SK-N-SH treated with all-trans-retinoic acid at 6 μM for 48 hours (cell line): Measurements from ENCODE around the gene RGS21.

Experiments
- ATAC-seq: fragments of 200-7000 bp; cut with Tn5 transposase; 3 replicates; pipeline ENCODE4 v1.9.1; 2020; ENCODE audit warnings: mild to moderate bottlenecking, moderate library complexity
- ARNTL ChIP-seq: fragments of 450-650 bp; formaldehyde crosslinking; IDR thresholded peaks from 2 replicates; pipeline ENCODE4 v1.5.0; 2020; ENCODE audit warnings: low read depth, mild to moderate bottlenecking, moderate library complexity, borderline replicate concordance
- BACH2 ChIP-seq: fragments of 250-450 bp; sonication (Bioruptor Pico); IDR thresholded peaks from 2 replicates; pipeline ENCODE4 v1.9.0; 2021; ENCODE audit warnings: mild to moderate bottlenecking, borderline replicate concordance
- CSDC2 ChIP-seq: fragments of 250-450 bp; sonication (Bioruptor Pico); IDR thresholded peaks from 2 replicates; pipeline ENCODE4 v1.5.0; 2020; ENCODE audit warnings: mild to moderate bottlenecking, moderate library complexity
- ESRRG ChIP-seq: fragments of 250-450 bp; sonication (Bioruptor Pico); IDR thresholded peaks from 2 replicates; pipeline ENCODE4 v1.6.1; 2021; ENCODE audit warnings: mild to moderate bottlenecking
- GLIS3 ChIP-seq: fragments of 250-450 bp; sonication (Bioruptor Pico); IDR thresholded peaks from 2 replicates; pipeline ENCODE4 v1.5.0; 2020; ENCODE audit warnings: mild to moderate bottlenecking, moderate library complexity
- ISL1 ChIP-seq: fragments of 250-450 bp; sonication (Bioruptor Pico); IDR thresholded peaks from 2 replicates; pipeline ENCODE4 v2.1.2; 2022; ENCODE audit warnings: mild to moderate bottlenecking, moderate library complexity
- OSR1 ChIP-seq: fragments of 250-450 bp; sonication (Bioruptor Pico); IDR thresholded peaks from 2 replicates; pipeline ENCODE4 v1.8.0; 2022; ENCODE audit warnings: moderate library complexity, mild to moderate bottlenecking, inconsistent platforms
- PPARA ChIP-seq: fragments of 250-450 bp; sonication (Bioruptor Pico); IDR thresholded peaks from 2 replicates; pipeline ENCODE4 v1.5.0; 2020; ENCODE audit warnings: mild to moderate bottlenecking, borderline replicate concordance
- RARB ChIP-seq: fragments of 250-450 bp; sonication (Bioruptor Pico); IDR thresholded peaks from 2 replicates; pipeline ENCODE4 v1.8.0; 2021; ENCODE audit warnings: mild to moderate bottlenecking, moderate library complexity
- SNAI2 ChIP-seq: fragments of 250-450 bp; sonication (Bioruptor Pico); IDR thresholded peaks from 2 replicates; pipeline ENCODE4 v1.5.0; 2020; ENCODE audit warnings: mild to moderate bottlenecking, moderate library complexity
- TCF4 ChIP-seq: fragments of 250-450 bp; sonication (Bioruptor Pico); IDR thresholded peaks from 2 replicates; pipeline ENCODE4 v1.8.0; 2021; ENCODE audit warnings: mild to moderate bottlenecking, moderate library complexity, borderline replicate concordance
- TOX ChIP-seq: fragments of 250-450 bp; sonication (Bioruptor Pico); IDR thresholded peaks from 2 replicates; pipeline ENCODE4 v1.8.0; 2021; ENCODE audit warnings: mild to moderate bottlenecking, moderate library complexity, borderline replicate concordance
- ZC3H10 ChIP-seq: fragments of 250-450 bp; sonication (Bioruptor Pico); IDR thresholded peaks from 2 replicates; pipeline ENCODE4 v1.5.1; 2021; ENCODE audit warnings: mild to moderate bottlenecking, moderate library complexity
- ZFP3 ChIP-seq: fragments of 250-450 bp; sonication (Bioruptor Pico); IDR thresholded peaks from 2 replicates; pipeline ENCODE4 v1.5.0; 2020; ENCODE audit warnings: mild to moderate bottlenecking, moderate library complexity
- ZFP30 ChIP-seq: fragments of 450-650 bp; formaldehyde crosslinking; IDR thresholded peaks from 2 replicates; pipeline ENCODE4 v1.5.0; 2022; ENCODE audit warnings: mild to moderate bottlenecking, moderate library complexity
- ZNF565 ChIP-seq: fragments of 450-650 bp; formaldehyde crosslinking; conservative IDR thresholded peaks from 2 replicates; pipeline ENCODE4 v1.5.0; 2020; ENCODE audit warnings: low read depth, mild to moderate bottlenecking, moderate library complexity
- ZNF70 ChIP-seq: fragments of 450-650 bp; formaldehyde crosslinking; IDR thresholded peaks from 2 replicates; pipeline ENCODE4 v1.5.0; 2020; ENCODE audit warnings: mild to moderate bottlenecking, moderate library complexity
- ZNF8 ChIP-seq: fragments of 450-650 bp; formaldehyde crosslinking; IDR thresholded peaks from 2 replicates; pipeline ENCODE4 v1.5.0; 2020; ENCODE audit warnings: mild to moderate bottlenecking, moderate library complexity
- TF ChIP-seq, protein P1 (sequence below): fragments of 250-450 bp; sonication (Bioruptor Pico); IDR thresholded peaks from 2 replicates; pipeline ENCODE4 v1.8.0; 2021; ENCODE audit warnings: low read depth, mild to moderate bottlenecking, moderate library complexity, borderline replicate concordance
- TF ChIP-seq, protein P2 (sequence below): fragments of 250-450 bp; sonication (Bioruptor Pico); IDR thresholded peaks from 2 replicates; pipeline ENCODE4 v1.5.1; 2021; ENCODE audit warnings: mild to moderate bottlenecking, moderate library complexity
- TF ChIP-seq, protein P3 (sequence below): fragments of 250-450 bp; sonication (Bioruptor Pico); IDR thresholded peaks from 2 replicates; pipeline ENCODE4 v1.5.0; 2020; ENCODE audit warnings: mild to moderate bottlenecking, moderate library complexity
- TF ChIP-seq, protein P4 (sequence below): fragments of 250-450 bp; sonication (Bioruptor Pico); IDR thresholded peaks from 2 replicates; pipeline ENCODE4 v1.8.0; 2020; ENCODE audit warnings: mild to moderate bottlenecking, moderate library complexity, borderline replicate concordance
- TF ChIP-seq, protein P5 (sequence below): fragments of 250-450 bp; sonication (Bioruptor Pico); IDR thresholded peaks from 2 replicates; pipeline ENCODE4 v1.5.1; 2020; ENCODE audit warnings: low read depth, mild to moderate bottlenecking, moderate library complexity

Gene RGS21

DNA sequence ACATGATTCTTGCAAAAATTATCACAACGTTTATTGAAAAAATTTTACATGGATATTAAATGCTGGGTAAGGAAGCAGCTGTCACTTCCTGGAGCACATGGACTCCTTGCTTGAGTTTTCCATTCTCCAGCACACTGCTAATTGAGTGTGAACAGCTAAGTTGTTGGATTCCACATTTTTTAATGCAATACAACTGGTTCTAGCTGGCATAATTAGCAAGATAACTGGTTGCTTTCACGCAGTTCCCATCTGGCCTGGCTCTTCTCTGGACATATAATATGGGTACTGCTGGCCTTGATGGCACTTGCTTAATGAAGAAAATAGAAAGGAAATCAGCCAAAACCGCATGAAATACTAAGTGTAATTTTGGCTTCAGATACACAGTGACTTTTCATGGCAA is 26.6 kb downstream of the RGS21 start:
- ATAC-seq = no peak
- TF ChIP-seq TCF4 (no peak), ZFP30 (CRISPR knock-in tag) (no peak), TOX (no peak), ISL1 (no peak), BACH2 (CRISPR knock-in tag) (no peak), ZFP3 (CRISPR knock-in tag) (no peak), ZNF565 (CRISPR knock-in tag) (no peak), GLIS3 (CRISPR knock-in tag) (no peak), RARB (CRISPR knock-in tag) (no peak), ZNF70 (CRISPR knock-in tag) (no peak), ZC3H10 (CRISPR knock-in tag) (no peak)
- TF ChIP-seq, protein P1, sequence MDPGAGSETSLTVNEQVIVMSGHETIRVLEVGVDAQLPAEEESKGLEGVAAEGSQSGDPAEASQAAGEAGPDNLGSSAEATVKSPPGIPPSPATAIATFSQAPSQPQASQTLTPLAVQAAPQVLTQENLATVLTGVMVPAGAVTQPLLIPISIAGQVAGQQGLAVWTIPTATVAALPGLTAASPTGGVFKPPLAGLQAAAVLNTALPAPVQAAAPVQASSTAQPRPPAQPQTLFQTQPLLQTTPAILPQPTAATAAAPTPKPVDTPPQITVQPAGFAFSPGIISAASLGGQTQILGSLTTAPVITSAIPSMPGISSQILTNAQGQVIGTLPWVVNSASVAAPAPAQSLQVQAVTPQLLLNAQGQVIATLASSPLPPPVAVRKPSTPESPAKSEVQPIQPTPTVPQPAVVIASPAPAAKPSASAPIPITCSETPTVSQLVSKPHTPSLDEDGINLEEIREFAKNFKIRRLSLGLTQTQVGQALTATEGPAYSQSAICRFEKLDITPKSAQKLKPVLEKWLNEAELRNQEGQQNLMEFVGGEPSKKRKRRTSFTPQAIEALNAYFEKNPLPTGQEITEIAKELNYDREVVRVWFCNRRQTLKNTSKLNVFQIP (CRISPR knock-in tag) = no peak

DNA sequence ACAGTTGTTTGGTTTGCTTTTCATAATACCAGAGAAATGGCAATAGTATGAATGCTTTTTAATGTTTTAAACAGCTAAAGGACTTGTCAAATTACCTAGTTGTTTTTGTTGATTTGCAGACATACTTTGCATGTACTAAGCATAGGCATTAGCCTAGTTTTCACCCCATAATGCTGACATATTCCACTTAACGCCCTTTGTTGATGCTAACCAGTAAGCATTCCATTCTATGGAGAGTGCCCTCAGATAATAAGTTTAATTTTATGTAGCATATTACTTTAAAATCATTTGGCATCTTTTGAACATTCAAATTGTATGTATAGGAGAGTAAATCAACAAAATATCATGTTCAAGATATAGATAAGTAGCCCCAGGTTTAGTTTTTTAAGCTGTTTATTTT is 32.5 kb downstream of the RGS21 start:
- ATAC-seq = no peak
- no peak for TF ChIP-seq ZNF8

DNA sequence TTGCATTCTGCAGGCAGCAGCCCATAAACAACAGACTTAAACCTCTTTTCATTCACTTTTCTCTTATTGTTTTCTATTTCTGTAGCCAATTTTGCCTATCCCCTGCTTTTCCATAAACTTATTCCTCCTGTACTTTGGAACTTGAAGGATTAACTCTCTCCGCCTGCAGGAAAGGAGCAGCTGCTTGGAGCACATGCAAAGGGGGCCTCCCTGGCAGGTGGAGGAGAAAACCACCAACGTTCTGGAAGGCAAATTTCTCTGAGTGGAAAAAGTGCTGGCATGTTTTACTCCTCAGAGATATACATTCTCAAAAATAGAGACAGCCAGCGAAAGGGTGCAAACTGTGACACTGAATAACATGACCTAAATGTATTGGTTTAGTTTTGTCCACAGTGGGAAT is 33.6 kb downstream of the RGS21 start:
- ATAC-seq = no peak
- TF ChIP-seq, protein P2, sequence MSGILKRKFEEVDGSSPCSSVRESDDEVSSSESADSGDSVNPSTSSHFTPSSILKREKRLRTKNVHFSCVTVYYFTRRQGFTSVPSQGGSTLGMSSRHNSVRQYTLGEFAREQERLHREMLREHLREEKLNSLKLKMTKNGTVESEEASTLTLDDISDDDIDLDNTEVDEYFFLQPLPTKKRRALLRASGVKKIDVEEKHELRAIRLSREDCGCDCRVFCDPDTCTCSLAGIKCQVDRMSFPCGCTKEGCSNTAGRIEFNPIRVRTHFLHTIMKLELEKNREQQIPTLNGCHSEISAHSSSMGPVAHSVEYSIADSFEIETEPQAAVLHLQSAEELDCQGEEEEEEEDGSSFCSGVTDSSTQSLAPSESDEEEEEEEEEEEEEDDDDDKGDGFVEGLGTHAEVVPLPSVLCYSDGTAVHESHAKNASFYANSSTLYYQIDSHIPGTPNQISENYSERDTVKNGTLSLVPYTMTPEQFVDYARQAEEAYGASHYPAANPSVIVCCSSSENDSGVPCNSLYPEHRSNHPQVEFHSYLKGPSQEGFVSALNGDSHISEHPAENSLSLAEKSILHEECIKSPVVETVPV (CRISPR knock-in tag) = no peak
- TF ChIP-seq ZFP3 (CRISPR knock-in tag) (no peak), CSDC2 (CRISPR knock-in tag) (no peak), ZC3H10 (CRISPR knock-in tag) (no peak), TOX (no peak), ESRRG (CRISPR knock-in tag) (no peak), ZNF70 (CRISPR knock-in tag) (no peak), TCF4 (no peak), OSR1 (CRISPR knock-in tag) (no peak), SNAI2 (CRISPR knock-in tag) (no peak), ZFP30 (CRISPR knock-in tag) (no peak), ARNTL (CRISPR knock-in tag) (no peak), PPARA (no peak), RARB (CRISPR knock-in tag) (no peak), BACH2 (CRISPR knock-in tag) (no peak), ZNF565 (CRISPR knock-in tag) (no peak)
- TF ChIP-seq, protein P3, sequence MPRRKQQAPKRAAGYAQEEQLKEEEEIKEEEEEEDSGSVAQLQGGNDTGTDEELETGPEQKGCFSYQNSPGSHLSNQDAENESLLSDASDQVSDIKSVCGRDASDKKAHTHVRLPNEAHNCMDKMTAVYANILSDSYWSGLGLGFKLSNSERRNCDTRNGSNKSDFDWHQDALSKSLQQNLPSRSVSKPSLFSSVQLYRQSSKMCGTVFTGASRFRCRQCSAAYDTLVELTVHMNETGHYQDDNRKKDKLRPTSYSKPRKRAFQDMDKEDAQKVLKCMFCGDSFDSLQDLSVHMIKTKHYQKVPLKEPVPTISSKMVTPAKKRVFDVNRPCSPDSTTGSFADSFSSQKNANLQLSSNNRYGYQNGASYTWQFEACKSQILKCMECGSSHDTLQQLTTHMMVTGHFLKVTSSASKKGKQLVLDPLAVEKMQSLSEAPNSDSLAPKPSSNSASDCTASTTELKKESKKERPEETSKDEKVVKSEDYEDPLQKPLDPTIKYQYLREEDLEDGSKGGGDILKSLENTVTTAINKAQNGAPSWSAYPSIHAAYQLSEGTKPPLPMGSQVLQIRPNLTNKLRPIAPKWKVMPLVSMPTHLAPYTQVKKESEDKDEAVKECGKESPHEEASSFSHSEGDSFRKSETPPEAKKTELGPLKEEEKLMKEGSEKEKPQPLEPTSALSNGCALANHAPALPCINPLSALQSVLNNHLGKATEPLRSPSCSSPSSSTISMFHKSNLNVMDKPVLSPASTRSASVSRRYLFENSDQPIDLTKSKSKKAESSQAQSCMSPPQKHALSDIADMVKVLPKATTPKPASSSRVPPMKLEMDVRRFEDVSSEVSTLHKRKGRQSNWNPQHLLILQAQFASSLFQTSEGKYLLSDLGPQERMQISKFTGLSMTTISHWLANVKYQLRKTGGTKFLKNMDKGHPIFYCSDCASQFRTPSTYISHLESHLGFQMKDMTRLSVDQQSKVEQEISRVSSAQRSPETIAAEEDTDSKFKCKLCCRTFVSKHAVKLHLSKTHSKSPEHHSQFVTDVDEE (CRISPR knock-in tag) = no peak
- TF ChIP-seq, protein P4, sequence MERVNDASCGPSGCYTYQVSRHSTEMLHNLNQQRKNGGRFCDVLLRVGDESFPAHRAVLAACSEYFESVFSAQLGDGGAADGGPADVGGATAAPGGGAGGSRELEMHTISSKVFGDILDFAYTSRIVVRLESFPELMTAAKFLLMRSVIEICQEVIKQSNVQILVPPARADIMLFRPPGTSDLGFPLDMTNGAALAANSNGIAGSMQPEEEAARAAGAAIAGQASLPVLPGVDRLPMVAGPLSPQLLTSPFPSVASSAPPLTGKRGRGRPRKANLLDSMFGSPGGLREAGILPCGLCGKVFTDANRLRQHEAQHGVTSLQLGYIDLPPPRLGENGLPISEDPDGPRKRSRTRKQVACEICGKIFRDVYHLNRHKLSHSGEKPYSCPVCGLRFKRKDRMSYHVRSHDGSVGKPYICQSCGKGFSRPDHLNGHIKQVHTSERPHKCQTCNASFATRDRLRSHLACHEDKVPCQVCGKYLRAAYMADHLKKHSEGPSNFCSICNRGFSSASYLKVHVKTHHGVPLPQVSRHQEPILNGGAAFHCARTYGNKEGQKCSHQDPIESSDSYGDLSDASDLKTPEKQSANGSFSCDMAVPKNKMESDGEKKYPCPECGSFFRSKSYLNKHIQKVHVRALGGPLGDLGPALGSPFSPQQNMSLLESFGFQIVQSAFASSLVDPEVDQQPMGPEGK (CRISPR knock-in tag) = no peak
- TF ChIP-seq, protein P5, sequence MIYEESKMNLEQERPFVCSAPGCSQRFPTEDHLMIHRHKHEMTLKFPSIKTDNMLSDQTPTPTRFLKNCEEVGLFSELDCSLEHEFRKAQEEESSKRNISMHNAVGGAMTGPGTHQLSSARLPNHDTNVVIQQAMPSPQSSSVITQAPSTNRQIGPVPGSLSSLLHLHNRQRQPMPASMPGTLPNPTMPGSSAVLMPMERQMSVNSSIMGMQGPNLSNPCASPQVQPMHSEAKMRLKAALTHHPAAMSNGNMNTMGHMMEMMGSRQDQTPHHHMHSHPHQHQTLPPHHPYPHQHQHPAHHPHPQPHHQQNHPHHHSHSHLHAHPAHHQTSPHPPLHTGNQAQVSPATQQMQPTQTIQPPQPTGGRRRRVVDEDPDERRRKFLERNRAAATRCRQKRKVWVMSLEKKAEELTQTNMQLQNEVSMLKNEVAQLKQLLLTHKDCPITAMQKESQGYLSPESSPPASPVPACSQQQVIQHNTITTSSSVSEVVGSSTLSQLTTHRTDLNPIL (CRISPR knock-in tag) = no peak
